Right hindlimb (tissue), 1 donor: Measurements from ENCODE around the gene DNTT.

Source experiments
- DNase-seq: peaks from one replicate; pipeline ENCODE4 v3.0.0-alpha.2; 2018

Gene DNTT

GRCh38 chr10:96352027-96352426 is 47.8 kb downstream of the DNTT start:
- no peak for DNase-seq

- no peak for DNase-seq
Observed at GRCh38 chr10:96352582-96352981, 48.3 kb downstream of the DNTT start.

- DNase-seq = no peak
Observed at GRCh38 chr10:96357038-96357620, 52.9 kb downstream of the DNTT start.

GRCh38 chr10:96358851-96359540 is 54.8 kb downstream of the DNTT start, which contains the start of gene OPALIN:
Gene OPALIN (minus strand): TSS chr10:96359002. CDS start chr10:96358896, 106 bp downstream.
- DNase-seq = no peak

GRCh38 chr10:96359616-96360015 is 55.4 kb downstream of the DNTT start:
- no peak for DNase-seq

GRCh38 chr10:96360331-96360730 is 56.1 kb downstream of the DNTT start:
- DNase-seq = no peak

GRCh38 chr10:96360766-96361165 is 56.5 kb downstream of the DNTT start:
- no peak for DNase-seq

GRCh38 chr10:96365571-96365970 is 61.3 kb downstream of the DNTT start:
- no peak for DNase-seq

GRCh38 chr10:96366508-96366907 is 62.3 kb downstream of the DNTT start:
- no peak for DNase-seq

- DNase-seq = no peak
Observed at GRCh38 chr10:96367470-96367869, 63.2 kb downstream of the DNTT start.

GRCh38 chr10:96368971-96369370 is 64.7 kb downstream of the DNTT start:
- DNase-seq = no peak

GRCh38 chr10:96369890-96370583 is 65.8 kb downstream of the DNTT start:
- DNase-seq = no peak

- DNase-seq = peak; percentile 51
Observed at GRCh38 chr10:96370584-96371157, 66.4 kb downstream of the DNTT start.

GRCh38 chr10:96371356-96371755 is 67.1 kb downstream of the DNTT start:
- no peak for DNase-seq

GRCh38 chr10:96374004-96374403 is 69.8 kb downstream of the DNTT start:
- no peak for DNase-seq

GRCh38 chr10:96374639-96374984 is 70.4 kb downstream of the DNTT start:
- DNase-seq = no peak

- peak; percentile 89 for DNase-seq
Observed at GRCh38 chr10:96374985-96375830, 71.0 kb downstream of the DNTT start.

GRCh38 chr10:96376483-96376882 is 72.2 kb downstream of the DNTT start:
- no peak for DNase-seq

GRCh38 chr10:96377816-96378294 is 73.6 kb downstream of the DNTT start:
- no peak for DNase-seq

- DNase-seq = no peak
Observed at GRCh38 chr10:96378741-96379140, 74.5 kb downstream of the DNTT start.

GRCh38 chr10:96379758-96380157 is 75.5 kb downstream of the DNTT start:
- DNase-seq = no peak

- DNase-seq = no peak
Observed at GRCh38 chr10:96380821-96381220, 76.6 kb downstream of the DNTT start.

- DNase-seq = no peak
Observed at GRCh38 chr10:96384506-96384905, 80.3 kb downstream of the DNTT start.
